H1 (cell line): ENCODE results near the gene HDAC11. TPM values are rescaled to one million over a fixed set of nuclear protein-coding genes. Genes with fewer than 3 reads are reported as not detected.

ENCODE experiments used
- CEBPB ChIP-seq: IDR thresholded peaks from 2 replicates; pipeline ENCODE4 v1.6.1; 2012; ENCODE audit warnings: low read depth, low read length
- CHD2 ChIP-seq: IDR thresholded peaks from 2 replicates; pipeline ENCODE4 v1.6.1; 2012; ENCODE audit warnings: low read length, improper control_type of control experiment
- CREB1 ChIP-seq: IDR thresholded peaks from 2 replicates; pipeline ENCODE4 v1.6.1; 2012; ENCODE audit warnings: inconsistent platforms
- JUND ChIP-seq: IDR thresholded peaks from 2 replicates; pipeline ENCODE4 v1.6.1; 2011; ENCODE audit warnings: mild to moderate bottlenecking, improper control_type of control experiment, low read length
- KDM4A ChIP-seq: IDR thresholded peaks from one replicate; pipeline ENCODE4 v1.7.1; 2012; ENCODE audit warnings: low read depth, mild to moderate bottlenecking, moderate library complexity, low read length, inconsistent platforms; ENCODE audit not compliant: severe bottlenecking
- PHF8 ChIP-seq: fragments of 200-600 bp; sonication (generic); conservative IDR thresholded peaks from 2 replicates; pipeline ENCODE4 v1.7.1; 2012; ENCODE audit warnings: low read depth, mild to moderate bottlenecking, inconsistent platforms, low read length, moderate library complexity
- POLR2AphosphoS5 ChIP-seq: IDR thresholded peaks from 2 replicates; pipeline ENCODE4 v1.6.1; 2011; ENCODE audit warnings: low read depth, low read length
- POU5F1 ChIP-seq: IDR thresholded peaks from 2 replicates; pipeline ENCODE4 v1.6.1; 2011; ENCODE audit warnings: low read depth, mild to moderate bottlenecking, low read length, moderate library complexity
- RXRA ChIP-seq: IDR thresholded peaks from 2 replicates; pipeline ENCODE4 v1.6.1; 2011; ENCODE audit warnings: low read depth, mild to moderate bottlenecking, low read length, moderate library complexity; ENCODE audit not compliant: insufficient read depth
- SAP30 ChIP-seq: fragments of 300-600 bp; sonication (generic); IDR thresholded peaks from 2 replicates; pipeline ENCODE4 v1.7.1; 2012; ENCODE audit warnings: low read length, moderate library complexity, mild to moderate bottlenecking, inconsistent platforms; ENCODE audit not compliant: insufficient read depth, insufficient replicate concordance
- SP1 ChIP-seq: IDR thresholded peaks from 2 replicates; pipeline ENCODE4 v1.6.1; 2011; ENCODE audit warnings: low read depth, low read length
- TEAD4 ChIP-seq: IDR thresholded peaks from 2 replicates; pipeline ENCODE4 v1.6.1; 2012; ENCODE audit warnings: low read depth, low read length, inconsistent platforms, mixed read lengths
- YY1 ChIP-seq: IDR thresholded peaks from 2 replicates; pipeline ENCODE4 v1.6.1; 2011; ENCODE audit warnings: low read depth, mild to moderate bottlenecking, low read length
- polyA plus RNA-seq, 7 experiments: library from polyadenylated mRNA; depleted of rRNA in 3 of 7; stranded (reverse) in 5 of 7; unstranded in 2 of 7; fragments of >200 nt in 5 of 7; fragments of 200-250 nt in 2 of 7; gene quantifications; 1 replicate in 5 of 7; 2 replicates in 1 of 7; 4 replicates in 1 of 7; pipeline versions ENCODE4 v1.2.1 to v1.2.3, GENCODE V29; 2011 to 2013; ENCODE audit warnings: missing spikeins in 2 of 7, mixed read lengths in 2 of 7
- total RNA-seq: library from RNA; stranded (reverse); fragmentation: NEBNext Ultra II Directional; extraction: Animal tissue kit (Norgen Biotek cat#: 25700); gene quantifications from 2 replicates; pipeline ENCODE4 v1.2.1, GENCODE V29; 2021
- TF ChIP-seq, protein P1 (sequence below), 3 experiments: IDR thresholded peaks; 1 replicate in 2 of 3; 2 replicates in 1 of 3; pipeline versions ENCODE4 v1.5.1 to v1.6.1; 2011; ENCODE audit warnings: low read length in 3 of 3, mild to moderate bottlenecking in 3 of 3, inconsistent platforms in 2 of 3, low read depth in 1 of 3, moderate library complexity in 1 of 3; ENCODE audit not compliant: insufficient read depth in 1 of 3; ENCODE audit errors: control extremely low read depth in 1 of 3

The HDAC11 gene
- total and polyA plus RNA-seq, 2 of the 8 experiments (the other 6 are each of a cell fraction or from before 2014, with no cell fraction given) = 6.8 to 7.4 TPM

DNA sequence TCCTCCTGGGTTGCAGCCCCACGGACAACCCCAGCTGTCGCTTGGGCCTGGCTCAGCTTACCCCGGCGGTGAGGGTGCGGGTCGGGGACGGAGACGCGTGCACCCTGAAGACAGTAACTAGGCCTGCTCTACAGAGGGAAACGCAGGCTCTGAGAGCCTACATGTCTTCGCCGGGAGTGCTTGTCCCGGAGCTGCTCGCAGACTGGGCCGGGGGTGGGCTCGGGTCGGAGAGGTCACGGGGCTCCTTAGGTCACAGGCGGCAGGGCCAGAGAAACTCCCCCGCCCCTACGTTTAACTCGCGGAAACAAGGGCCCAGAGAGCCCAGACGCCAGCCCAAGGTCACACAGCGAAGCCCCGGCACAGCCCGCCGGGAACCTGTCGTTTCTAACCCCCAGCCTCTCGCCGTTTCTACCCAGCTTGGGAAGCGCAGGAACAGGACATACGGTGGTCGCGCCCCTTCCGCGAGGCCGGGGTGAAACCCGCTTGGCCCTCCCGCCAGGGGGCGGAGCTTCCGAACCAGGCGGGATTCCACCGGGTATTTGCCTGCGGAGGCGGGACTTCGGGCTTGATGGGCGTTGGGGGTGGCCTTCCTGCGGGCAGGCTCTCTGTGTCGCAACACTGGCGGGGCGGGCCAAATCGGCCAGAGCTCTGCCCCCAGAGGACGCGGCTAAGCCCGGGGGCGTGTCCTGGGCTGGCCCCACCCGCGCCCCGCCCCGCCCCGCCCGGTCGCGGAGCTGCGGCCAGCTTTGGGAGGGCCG, at the start of gene HDAC11 (continued):
- TF ChIP-seq SAP30 (no peak), JUND (no peak), TEAD4 (peak; percentile 56; the same call in 1 of the 2 replicates), YY1 (0 out of 2 replicates have a peak, but pooled peaks have one; percentile 1), POU5F1 (no peak), SP1 (peak; percentile 48; the same call in 1 of the 2 replicates), RXRA (no peak), CREB1 (peak; percentile 49; the same call in 1 of the 2 replicates), POLR2AphosphoS5 (0 out of 2 replicates have a peak, but pooled peaks have one; percentile 60), PHF8 (peak; percentile 23; the same call in 1 of the 2 replicates), KDM4A (peak; percentile 18), CEBPB (peak; percentile 99), CHD2 (0 out of 2 replicates have a peak, but pooled peaks have one; percentile 40)
- TF ChIP-seq, protein P1, sequence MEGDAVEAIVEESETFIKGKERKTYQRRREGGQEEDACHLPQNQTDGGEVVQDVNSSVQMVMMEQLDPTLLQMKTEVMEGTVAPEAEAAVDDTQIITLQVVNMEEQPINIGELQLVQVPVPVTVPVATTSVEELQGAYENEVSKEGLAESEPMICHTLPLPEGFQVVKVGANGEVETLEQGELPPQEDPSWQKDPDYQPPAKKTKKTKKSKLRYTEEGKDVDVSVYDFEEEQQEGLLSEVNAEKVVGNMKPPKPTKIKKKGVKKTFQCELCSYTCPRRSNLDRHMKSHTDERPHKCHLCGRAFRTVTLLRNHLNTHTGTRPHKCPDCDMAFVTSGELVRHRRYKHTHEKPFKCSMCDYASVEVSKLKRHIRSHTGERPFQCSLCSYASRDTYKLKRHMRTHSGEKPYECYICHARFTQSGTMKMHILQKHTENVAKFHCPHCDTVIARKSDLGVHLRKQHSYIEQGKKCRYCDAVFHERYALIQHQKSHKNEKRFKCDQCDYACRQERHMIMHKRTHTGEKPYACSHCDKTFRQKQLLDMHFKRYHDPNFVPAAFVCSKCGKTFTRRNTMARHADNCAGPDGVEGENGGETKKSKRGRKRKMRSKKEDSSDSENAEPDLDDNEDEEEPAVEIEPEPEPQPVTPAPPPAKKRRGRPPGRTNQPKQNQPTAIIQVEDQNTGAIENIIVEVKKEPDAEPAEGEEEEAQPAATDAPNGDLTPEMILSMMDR (IDR thresholded peaks at IDR 0.05; ENCODE audit: control extremely low read depth in 1 of 3, insufficient read depth in 1 of 3, low read depth in 1 of 3, low read length in 3 of 3) = peak in 1 of 3 experiments; percentile 17; a peak in 1 of 4 replicates
- TF ChIP-seq, all 59 proteins: peak for 15
